Activated gamma-delta T cell treated with anti-CD3 and anti-CD28 coated beads, Interleukin-2, amount 50 U/mL, for 16 hours (primary cell): ENCODE results near the gene ERV3-1.
"Not testable (repeated sequence)": the region's sequence is repeated elsewhere in the genome, so short reads cannot be mapped to it uniquely, and the experiment has no call there.

ENCODE experiments used
- DNase-seq: peaks from one replicate; pipeline ENCODE4 v3.0.0-alpha.2; 2020; ENCODE audit warnings: low read depth

ERV3-1 gene, protein sequence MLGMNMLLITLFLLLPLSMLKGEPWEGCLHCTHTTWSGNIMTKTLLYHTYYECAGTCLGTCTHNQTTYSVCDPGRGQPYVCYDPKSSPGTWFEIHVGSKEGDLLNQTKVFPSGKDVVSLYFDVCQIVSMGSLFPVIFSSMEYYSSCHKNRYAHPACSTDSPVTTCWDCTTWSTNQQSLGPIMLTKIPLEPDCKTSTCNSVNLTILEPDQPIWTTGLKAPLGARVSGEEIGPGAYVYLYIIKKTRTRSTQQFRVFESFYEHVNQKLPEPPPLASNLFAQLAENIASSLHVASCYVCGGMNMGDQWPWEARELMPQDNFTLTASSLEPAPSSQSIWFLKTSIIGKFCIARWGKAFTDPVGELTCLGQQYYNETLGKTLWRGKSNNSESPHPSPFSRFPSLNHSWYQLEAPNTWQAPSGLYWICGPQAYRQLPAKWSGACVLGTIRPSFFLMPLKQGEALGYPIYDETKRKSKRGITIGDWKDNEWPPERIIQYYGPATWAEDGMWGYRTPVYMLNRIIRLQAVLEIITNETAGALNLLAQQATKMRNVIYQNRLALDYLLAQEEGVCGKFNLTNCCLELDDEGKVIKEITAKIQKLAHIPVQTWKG

GRCh38 chr7:65006094-65006992 lies at the start of gene ERV3-1:
Gene ERV3-1 (minus strand): TSS chr7:65006687. CDS start chr7:64993026, 13,661 bp downstream.
- peak; percentile 89 for DNase-seq

- not testable (repeated sequence) for DNase-seq
Measured at GRCh38 chr7:65055786-65056185, 49.3 kb upstream of the ERV3-1 start.

- DNase-seq: not testable (repeated sequence)
Measured at GRCh38 chr7:65054466-65054994, 48.0 kb upstream of the ERV3-1 start.

- DNase-seq: not testable (repeated sequence)
Measured at GRCh38 chr7:65051654-65052053, 45.2 kb upstream of the ERV3-1 start.

- not testable (repeated sequence) for DNase-seq
Measured at GRCh38 chr7:65051139-65051538, 44.7 kb upstream of the ERV3-1 start.

DNA sequence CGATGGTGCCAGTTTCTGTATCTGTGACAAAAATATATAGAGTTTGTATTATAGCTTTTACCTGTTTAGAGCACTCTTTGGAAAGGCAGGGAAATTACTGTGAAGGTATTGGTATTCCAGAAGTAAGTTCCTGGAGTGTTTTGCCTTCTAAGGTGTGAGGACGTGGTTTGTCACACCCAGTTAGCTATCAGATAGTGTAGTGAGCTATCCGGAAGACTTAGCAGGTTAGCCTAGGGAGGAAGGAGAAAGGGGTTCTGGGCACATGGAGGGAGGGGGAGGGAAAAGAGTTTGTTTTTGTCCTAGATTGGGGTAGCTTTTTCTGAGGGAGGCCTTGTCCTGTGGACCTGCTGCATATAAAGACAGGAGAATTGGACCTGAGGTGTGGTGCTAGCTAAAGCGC lies 39.8 kb upstream of the ERV3-1 start:
- not testable (repeated sequence) for DNase-seq

DNA sequence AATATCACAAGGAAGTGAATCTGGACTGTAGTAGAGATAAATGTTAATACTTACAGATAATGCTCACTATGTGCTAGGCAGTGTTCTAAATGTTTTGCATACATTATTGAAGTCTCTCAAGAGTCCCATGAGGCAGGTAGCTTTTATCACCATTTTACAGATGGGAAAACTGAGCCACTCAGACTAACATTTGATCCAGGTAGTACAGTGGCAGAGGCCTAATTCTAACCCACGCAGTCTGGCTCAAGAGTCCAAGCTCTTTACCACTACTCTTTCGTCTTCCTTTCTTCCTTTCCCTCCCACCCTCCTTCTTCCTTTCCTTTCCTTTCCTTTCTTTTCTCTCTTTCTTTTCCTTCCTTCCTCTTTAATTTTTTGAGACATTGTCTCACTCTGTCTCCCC lies 39.1 kb upstream of the ERV3-1 start:
- DNase-seq: not testable (repeated sequence)

- not testable (repeated sequence) for DNase-seq
Measured at GRCh38 chr7:65038767-65039166, 32.3 kb upstream of the ERV3-1 start.

- DNase-seq: peak; percentile 93
Measured at GRCh38 chr7:65037740-65038688, 31.5 kb upstream of the ERV3-1 start.

DNA sequence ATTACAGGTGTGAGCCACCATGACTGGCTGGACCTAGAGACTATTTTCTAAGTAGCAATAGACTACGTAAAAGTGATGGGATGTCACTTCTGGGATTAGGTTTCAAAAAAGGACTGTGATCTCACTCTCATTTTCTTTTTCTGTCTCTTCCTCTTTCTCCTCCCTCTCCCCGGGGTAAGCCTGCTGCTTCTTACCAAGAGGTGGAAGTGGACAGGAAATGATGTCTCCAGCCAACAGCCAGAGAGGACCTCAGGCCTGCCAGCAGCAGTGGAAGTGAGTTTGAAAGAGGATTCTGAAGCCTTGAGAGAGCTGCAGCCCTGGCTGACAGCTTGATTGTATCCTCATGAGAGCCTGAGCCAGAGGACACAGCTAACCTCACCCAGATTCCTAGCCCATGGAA lies 30.0 kb upstream of the ERV3-1 start:
- not testable (repeated sequence) for DNase-seq

- not testable (repeated sequence) for DNase-seq
Measured at GRCh38 chr7:65035469-65035868, 29.0 kb upstream of the ERV3-1 start.

GRCh38 chr7:65034120-65034782 lies 27.8 kb upstream of the ERV3-1 start:
- not testable (repeated sequence) for DNase-seq

DNA sequence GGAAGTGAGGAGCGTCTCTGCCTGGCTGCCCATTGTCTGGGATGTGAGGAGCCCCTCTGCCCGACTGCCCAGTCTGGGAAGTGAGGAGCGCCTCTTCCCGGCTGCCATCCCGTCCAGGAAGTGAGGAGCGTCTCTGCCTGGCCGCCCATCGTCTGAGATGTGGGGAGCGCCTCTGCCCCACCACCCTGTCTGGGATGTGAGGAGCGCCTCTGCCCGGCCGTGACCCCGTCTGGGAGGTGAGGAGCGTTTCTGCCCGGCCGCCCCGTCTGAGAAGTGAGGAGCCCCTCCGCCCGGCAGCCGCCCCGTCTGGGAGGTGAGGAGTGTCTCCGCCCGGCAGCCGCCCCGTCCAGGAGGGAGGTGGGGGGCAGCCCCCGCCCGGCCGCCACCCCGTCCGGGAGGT lies 26.9 kb upstream of the ERV3-1 start:
- DNase-seq: not testable (repeated sequence)

- not testable (repeated sequence) for DNase-seq
Measured at GRCh38 chr7:65025023-65025422, 18.5 kb upstream of the ERV3-1 start.

- not testable (repeated sequence) for DNase-seq
Measured at GRCh38 chr7:65020978-65021377, 14.5 kb upstream of the ERV3-1 start.

GRCh38 chr7:65009881-65010280 lies 3.4 kb upstream of the ERV3-1 start:
- DNase-seq: not testable (repeated sequence)

GRCh38 chr7:65009394-65009793 lies 2.9 kb upstream of the ERV3-1 start:
- DNase-seq: not testable (repeated sequence)

GRCh38 chr7:65007036-65007435 lies 549 bp upstream of the ERV3-1 start:
- DNase-seq: not testable (repeated sequence)

DNA sequence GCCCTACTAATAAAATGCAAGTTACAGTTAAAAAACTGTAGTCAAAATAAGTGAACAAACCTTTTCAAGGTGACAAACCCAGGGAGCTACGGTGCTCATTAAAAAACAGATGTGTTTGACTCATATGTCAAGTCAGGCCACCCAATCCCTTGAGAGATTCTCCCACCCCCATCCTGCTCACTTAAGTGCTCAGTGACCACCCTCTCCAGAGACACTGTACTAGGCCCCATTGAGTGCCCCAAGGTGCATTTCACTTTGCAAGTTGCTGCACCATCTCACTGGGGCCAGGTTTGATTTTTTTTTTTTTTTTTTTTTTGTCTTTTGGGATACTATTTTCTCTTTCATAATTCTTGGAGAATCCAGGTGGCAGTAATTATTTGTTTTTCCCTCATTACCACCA lies 1.9 kb downstream of the ERV3-1 start:
- DNase-seq: no peak

GRCh38 chr7:65002972-65003585 lies 3.4 kb downstream of the ERV3-1 start:
- DNase-seq: no peak
